NCI-H2196 (cell line): ENCODE measurements around the gene C1GALT1.

ENCODE experiments used
- DNase-seq: peaks from one replicate; lab custom pipeline; 2025; ENCODE audit not compliant: unreplicated experiment; lab: John Stamatoyannopoulos, UW

C1GALT1 gene

DNA sequence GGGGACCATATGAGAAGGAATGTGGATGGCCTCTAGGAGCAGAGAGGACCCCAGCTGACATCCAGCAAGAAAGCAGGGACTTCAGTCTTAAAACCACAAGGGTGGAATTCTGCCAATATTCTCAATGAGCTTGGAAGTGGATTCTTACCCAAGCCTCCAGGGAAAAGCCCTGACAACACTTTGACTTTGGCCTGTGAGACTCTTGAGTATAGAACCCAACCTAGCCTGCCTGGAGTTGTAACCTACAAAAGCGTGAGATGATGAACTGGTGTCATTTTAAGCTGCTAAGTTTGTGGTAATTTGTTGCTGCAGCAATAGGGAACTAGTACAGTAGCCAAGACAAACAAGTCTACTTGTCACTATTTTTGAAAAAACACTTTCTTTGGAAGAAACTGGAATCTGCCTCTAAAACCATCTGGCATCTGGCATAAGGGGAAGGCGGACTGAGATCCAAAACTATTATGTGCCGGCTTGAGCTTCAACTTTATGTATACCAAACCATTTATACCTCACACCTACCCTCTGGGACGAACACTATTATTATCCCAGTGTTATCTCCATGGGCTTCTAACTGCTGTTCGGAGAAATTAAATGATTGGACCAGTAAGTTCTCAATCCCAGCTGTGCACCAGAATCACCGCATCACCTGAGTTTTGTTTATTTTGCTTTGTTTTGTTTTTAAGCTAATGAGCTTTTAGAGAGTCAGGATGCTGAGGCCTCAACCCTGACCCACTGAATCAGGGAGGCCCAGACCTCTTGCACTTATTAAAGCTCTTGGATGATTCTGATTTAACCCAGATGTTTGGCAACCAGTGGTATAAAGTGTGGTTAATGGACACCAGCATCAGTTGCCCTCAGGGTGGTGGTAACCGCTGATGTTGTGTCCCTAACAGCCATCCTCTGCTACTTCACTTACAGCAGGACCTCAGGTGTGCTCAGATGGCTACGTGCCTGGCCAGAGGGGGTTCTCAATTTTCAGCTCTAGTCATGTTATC is 83.0 kb downstream of the C1GALT1 start:
- no peak for DNase-seq

DNA sequence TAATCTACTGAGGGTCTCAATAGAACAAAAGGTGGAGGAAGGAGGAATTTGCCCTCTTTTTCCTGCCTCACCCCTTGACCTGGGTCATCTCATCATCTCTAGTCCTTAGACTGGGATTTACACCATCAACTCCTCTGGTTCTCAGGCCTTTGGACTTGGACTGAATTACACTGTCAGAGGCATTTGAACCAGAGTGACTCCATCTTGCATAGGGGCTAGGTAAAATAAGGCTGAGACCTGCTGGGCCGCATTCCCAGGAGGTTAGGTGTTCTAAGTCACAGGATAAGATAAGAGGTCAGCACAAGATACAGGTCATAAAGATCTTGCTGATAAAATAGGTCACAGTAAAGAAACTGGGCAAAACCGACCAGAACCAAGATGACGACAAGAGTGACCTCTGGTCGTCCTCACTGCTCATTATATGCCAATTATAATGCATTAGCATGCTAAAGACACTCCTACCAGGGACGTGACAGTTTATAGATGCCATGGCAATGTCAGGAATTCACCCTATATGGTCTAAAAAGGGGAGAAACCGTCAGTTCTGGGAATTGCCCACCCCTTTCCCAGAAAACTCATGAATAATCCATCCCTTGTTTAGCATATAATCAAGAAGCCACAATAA is 84.0 kb downstream of the C1GALT1 start:
- DNase-seq = no peak

DNA sequence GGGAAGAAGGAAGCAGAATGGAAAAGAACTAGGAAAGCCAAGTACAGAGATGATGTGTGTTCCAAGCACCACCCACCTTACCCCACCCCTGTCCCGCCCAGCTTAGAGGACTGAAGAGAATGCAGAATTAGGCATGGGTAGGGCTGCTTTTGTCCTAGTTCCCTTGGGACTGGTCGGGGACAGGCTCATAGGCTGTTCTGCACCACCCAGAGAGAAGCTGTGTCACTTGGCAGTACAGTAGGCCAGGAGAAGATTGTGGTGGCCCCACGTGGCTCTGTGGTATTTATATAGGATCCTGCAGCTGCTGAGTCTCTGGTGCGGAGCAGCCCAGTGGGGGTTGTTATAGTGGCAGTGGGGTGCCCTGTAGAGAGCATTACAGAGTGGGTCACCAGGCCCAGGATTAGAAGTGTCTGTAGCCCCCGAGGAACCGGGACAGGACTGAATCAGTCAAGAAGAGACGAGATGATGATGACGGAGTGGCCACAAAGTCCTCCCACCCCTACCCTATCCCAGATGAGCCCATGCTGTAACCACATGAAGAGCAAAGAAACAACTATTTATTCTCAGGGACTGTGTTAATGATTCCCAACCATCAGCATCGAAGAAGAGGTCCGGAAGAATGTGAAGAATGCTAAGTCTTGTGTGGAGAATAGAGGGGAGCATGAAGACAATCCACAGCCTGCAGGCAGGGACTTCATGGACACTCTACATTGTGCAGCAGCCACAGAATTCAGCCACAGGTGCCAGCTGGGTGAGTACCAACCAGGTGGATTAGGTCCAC is 88.9 kb downstream of the C1GALT1 start:
- DNase-seq = no peak

DNA sequence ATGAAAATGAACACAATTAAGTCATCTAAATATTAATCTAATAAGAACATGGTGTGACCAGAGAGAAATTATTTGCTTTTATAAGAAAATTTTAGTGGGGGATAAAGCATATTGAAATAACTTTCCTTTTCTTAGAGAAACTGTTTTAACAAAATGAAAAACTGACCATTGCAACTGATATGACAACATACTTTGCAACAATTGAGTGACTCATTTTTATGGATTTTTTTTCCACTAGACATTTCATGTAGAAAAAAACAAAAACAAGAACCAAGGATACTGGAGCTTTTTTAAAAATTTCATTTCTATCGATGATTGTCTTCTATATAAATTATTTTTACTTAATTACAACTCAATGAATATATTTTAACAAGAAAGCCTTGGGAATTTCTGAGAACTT is 90.0 kb downstream of the C1GALT1 start:
- no peak for DNase-seq

DNA sequence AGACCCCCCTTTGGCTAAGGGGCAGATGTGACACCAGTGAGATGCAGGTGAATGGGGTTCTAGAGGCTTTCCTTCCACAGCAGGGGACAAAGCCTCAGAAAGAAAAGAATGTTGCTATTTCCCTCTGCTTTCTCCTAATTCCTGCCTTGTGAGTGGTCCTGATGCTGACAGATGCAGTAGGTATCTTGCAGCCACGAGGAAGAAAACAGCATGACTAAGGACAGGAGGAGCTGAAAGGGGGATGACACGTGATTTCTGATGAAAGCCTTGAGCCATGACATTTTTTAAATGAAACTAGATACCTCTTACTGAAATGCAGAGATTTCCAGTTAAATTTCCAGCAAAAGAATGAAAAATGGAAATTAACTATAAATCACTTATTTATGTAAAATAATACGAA is 92.4 kb downstream of the C1GALT1 start:
- no peak for DNase-seq

DNA sequence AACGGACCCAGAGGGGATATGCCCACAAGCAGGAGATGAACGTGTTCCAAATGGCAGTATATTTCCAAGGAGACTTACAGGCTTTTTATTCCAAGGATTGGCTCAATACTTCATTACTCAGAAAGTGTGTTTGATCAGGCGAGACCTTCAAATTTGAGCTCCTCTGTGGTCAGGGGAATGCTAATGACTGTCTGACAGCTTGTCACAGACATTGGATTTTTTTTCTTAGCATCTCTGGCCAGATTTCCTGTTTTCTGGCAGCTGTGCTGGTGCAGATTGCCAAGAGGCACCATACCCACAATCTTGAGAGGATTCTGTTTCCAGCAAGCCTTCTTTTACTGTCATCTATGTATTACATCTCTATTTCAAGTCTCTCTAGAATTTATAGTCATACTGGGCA is 93.8 kb downstream of the C1GALT1 start:
- no peak for DNase-seq

DNA sequence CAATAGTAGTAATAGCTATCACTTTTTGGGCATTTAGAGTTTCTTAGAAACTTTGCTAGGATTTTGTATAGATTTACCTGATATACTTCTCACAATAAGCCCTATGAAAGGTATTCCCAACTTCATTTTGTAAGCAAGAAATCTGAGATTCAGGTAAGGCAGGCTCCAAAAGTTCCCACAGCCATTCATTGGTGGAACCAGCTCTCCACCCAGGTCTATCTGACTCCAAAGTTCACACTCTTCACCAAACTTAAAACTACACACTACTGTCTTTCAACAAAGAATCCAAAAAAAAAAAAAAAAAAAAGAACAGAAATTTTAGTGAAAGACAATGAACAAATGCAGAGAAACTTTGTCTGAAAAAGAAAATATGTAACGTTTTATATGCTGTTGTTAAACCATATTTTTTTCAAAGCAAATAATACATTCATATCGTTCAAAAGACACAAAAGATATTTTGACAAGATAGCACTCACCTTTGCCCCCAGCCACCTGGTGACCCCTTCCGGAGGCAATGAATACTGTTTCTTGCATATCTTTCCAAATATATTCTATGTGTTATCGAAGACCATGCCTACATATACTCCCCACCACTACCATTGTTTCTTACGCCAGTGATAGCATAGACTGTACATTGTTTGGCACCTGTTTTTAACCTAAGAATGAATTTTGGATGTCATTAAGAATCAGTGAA is 108.2 kb downstream of the C1GALT1 start:
- DNase-seq = no peak

DNA sequence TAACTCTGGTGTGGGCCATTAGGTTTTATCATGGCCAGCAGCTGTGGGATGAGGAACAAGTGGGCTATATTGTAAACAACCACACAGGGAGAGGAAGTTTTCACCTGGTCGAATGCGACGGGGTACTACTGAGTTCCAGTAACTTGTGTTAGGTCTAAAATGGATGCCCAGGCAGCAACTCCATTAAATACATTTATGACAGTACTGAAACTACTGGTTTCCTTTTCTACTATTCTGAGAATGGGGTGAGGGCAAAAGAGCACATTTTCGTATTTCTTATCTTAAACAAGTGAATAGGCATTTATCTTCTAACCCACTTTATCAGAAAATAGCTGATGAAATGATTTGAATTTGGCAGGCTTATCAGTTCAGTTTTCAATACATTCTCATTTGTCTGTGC is 109.7 kb downstream of the C1GALT1 start:
- no peak for DNase-seq

DNA sequence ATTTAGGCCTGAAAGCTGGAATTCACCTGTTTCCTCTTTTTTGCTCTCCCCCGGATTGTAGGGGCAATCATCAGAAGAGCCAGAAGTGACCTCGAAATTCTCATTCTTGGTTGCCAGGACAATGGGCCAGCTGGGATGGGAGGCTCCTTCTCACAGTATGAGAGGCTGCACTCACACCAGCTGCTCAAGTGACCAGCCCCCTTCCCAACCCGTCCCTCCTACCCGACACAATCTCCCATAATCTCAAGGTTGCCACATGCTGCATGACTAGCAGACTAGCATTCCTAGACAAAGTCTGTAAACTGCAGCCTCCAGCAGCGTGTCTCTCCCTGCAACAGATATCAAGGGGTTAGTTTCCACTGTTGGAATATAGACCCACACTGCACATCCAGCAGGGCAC is 110.3 kb downstream of the C1GALT1 start:
- no peak for DNase-seq

DNA sequence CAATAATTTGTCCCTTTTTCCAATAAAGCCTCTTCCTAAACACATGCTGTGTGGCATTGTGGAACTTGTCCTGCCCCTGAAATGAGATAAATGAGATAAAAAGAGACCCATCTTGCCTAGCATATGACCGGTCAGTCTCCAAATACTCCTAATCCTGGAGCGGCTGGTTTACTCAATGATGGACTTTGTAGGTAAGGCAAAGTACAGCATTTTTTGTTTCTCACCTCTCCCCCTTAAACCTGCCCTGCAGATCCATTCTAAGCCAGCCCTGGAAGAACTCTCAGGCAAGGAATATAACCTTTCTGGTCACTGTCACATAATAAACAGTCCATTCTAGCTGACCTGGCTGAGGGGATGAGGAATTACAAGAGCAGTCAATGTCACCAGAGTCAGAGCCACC is 110.7 kb downstream of the C1GALT1 start:
- DNase-seq = no peak

DNA sequence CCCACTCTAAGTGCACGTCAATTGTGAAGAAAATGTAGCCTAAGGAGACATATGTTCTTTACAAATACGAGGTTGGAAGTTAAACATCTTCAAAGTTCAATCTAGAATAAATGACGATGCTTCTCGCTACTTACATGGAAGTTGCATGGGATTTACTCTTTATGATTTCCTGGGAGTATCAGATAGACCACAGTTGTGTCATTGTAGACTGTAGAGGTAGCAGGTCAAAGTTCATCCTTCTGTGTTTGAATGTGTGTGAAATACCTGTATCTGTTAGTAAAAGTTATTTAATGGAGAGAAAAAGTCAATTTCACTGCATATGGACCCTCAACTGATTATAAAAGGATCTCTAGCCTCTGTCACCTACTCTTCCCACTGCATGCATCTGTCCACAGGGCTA is 112.6 kb downstream of the C1GALT1 start:
- DNase-seq = no peak
